HepG2 (cell line): Measurements from ENCODE around the gene AGR2. TPM values are rescaled to one million over a fixed set of nuclear protein-coding genes. Genes with fewer than 3 reads are reported as not detected.

Experiments
- ATAC-seq: fragments of 200-7000 bp; cut with Tn5 transposase; 3 replicates; pipeline ENCODE4 v1.9.1; 2020; ENCODE audit warnings: mild to moderate bottlenecking, moderate library complexity
- BruUV-seq: library from RNA; stranded (reverse); fragments of 400-500 nt; replicated peaks from 2 replicates; lab custom pipeline; 2021; lab: Mats Ljungman, UMichigan
- CTCF ChIA-PET: fragments of 300-600 bp; formaldehyde crosslinking; extraction: SDS; loops from one replicate; lab custom pipeline; 2021; ENCODE audit warnings: low total read pairs, inconsistent platforms, low intra/inter-chr PET ratio; lab: Yijun Ruan, JAX
- POLR2A ChIA-PET: fragments of 350-600 bp; sonication (Branson Sonifier 250); formaldehyde crosslinking; loops from one replicate; lab custom pipeline; 2020; ENCODE audit warnings: antibody characterized with exemption, inconsistent platforms; lab: Yijun Ruan, JAX
- DNase-seq: peaks from one replicate; pipeline ENCODE4 v3.0.0-alpha.2; 2015; ENCODE audit warnings: low spot score
- FAIRE-seq: peaks from 3 replicates; lab custom pipeline; 2011; peaks lifted over from hg19 to GRCh38; lab: Jason Lieb, UNC
- H2AFZ ChIP-seq: one replicate; pipeline ENCODE4 v1.6.1; 2011; ENCODE audit warnings: low read length, inconsistent platforms
- H3K27ac ChIP-seq: fragments of 300-600 bp; 3 replicates; pipeline ENCODE4 v1.8.0; 2011; ENCODE audit warnings: mixed run types, mild to moderate bottlenecking, mixed read lengths, low read length, inconsistent platforms; ENCODE audit not compliant: insufficient read depth; ENCODE audit errors: extremely low read length
- H3K27me3 ChIP-seq, 2 experiments: fragments of 200-600 bp in 1 of 2; 2 replicates in 1 of 2; 3 replicates in 1 of 2; pipeline versions ENCODE4 v1.6.0 to v1.8.0; 2011; ENCODE audit warnings: low read length in 2 of 2, mild to moderate bottlenecking in 2 of 2, moderate library complexity in 2 of 2, inconsistent platforms in 1 of 2; ENCODE audit not compliant: insufficient read depth in 2 of 2, control insufficient read depth in 1 of 2
- H3K36me3 ChIP-seq, 2 experiments: fragments of 200-600 bp in 1 of 2; replicated peaks in 1 of 2; 2 replicates in 1 of 2; 3 replicates in 1 of 2; pipeline versions ENCODE4 v1.5.1 to v1.8.0; 2011; ENCODE audit warnings: low read length in 2 of 2, inconsistent platforms in 1 of 2; ENCODE audit not compliant: insufficient read depth in 2 of 2, control insufficient read depth in 1 of 2
- H3K4me1 ChIP-seq: 2 replicates; pipeline ENCODE4 v1.5.1; 2012; ENCODE audit warnings: low read length, inconsistent platforms; ENCODE audit not compliant: insufficient read depth
- H3K4me2 ChIP-seq: 2 replicates; pipeline ENCODE4 v1.6.0; 2011; ENCODE audit warnings: low read depth, low read length, inconsistent platforms
- H3K4me3 ChIP-seq, 3 experiments: fragments of 200-600 bp in 1 of 3; sonication (generic), shearing (Covaris generic) in 1 of 3; replicated peaks in 1 of 3; 2 replicates each; pipeline ENCODE4 v1.5.1; 2011 to 2016; ENCODE audit warnings: low read length in 3 of 3, inconsistent platforms in 2 of 3, low read depth in 2 of 3, mild to moderate bottlenecking in 2 of 3, control low read depth in 1 of 3, mixed read lengths in 1 of 3; ENCODE audit not compliant: insufficient read depth in 1 of 3
- H3K79me2 ChIP-seq: one replicate; pipeline ENCODE4 v1.6.1; 2011; ENCODE audit warnings: low read length, inconsistent platforms; ENCODE audit not compliant: insufficient read depth
- H3K9ac ChIP-seq: 2 replicates; pipeline ENCODE4 v1.6.0; 2011; ENCODE audit warnings: mild to moderate bottlenecking, low read depth, low read length, inconsistent platforms; ENCODE audit not compliant: insufficient read depth
- H3K9me3 ChIP-seq: 2 replicates; pipeline ENCODE4 v1.5.1; 2012; ENCODE audit warnings: mild to moderate bottlenecking, low read length
- H4K20me1 ChIP-seq: 2 replicates; pipeline ENCODE4 v1.6.0; 2011; ENCODE audit warnings: inconsistent platforms, mild to moderate bottlenecking, low read length, moderate library complexity; ENCODE audit not compliant: insufficient read depth
- ARID5B ChIP-seq: IDR thresholded peaks from 2 replicates; pipeline ENCODE4 v1.4.0; 2020; ENCODE audit warnings: mild to moderate bottlenecking, missing genetic modification reagents
- DBP ChIP-seq: sonication (generic); formaldehyde crosslinking; IDR thresholded peaks from 2 replicates; pipeline ENCODE4 v1.4.0; 2020; ENCODE audit warnings: missing genetic modification reagents; ENCODE audit errors: not compliant biosample characterization
- HOXD1 ChIP-seq: sonication (generic); formaldehyde crosslinking; IDR thresholded peaks from 2 replicates; pipeline ENCODE4 v1.5.0; 2020; ENCODE audit warnings: missing genetic modification reagents
- REPIN1 ChIP-seq: sonication (generic); formaldehyde crosslinking; IDR thresholded peaks from 2 replicates; pipeline ENCODE4 v1.8.0; 2022; ENCODE audit warnings: missing genetic modification reagents, low read depth, mild to moderate bottlenecking, borderline replicate concordance
- SP1 ChIP-seq, 2 experiments: fragments of 450-650 bp in 1 of 2; sonication (generic) in 1 of 2; formaldehyde crosslinking in 1 of 2; IDR thresholded peaks; 2 replicates each; pipeline versions ENCODE4 v1.4.0 to v1.6.1; 2016 to 2020; ENCODE audit warnings: missing genetic modification reagents in 1 of 2
- TEAD2 ChIP-seq: sonication (generic); formaldehyde crosslinking; IDR thresholded peaks from 2 replicates; pipeline ENCODE4 v1.9.0; 2021; ENCODE audit warnings: missing genetic modification reagents
- ZFYVE20 ChIP-seq: sonication (generic); formaldehyde crosslinking; IDR thresholded peaks from 2 replicates; pipeline ENCODE4 v1.8.0; 2023; ENCODE audit warnings: low read depth, mild to moderate bottlenecking, moderate library complexity, missing genetic modification reagents, borderline replicate concordance
- ZKSCAN8 ChIP-seq: IDR thresholded peaks from 2 replicates; pipeline ENCODE4 v1.6.1; 2016; ENCODE audit warnings: borderline replicate concordance, missing genetic modification reagents, missing compliant biosample characterization
- ZNF225 ChIP-seq: sonication (generic); formaldehyde crosslinking; IDR thresholded peaks from 2 replicates; pipeline ENCODE4 v1.4.0; 2020; ENCODE audit warnings: mild to moderate bottlenecking, missing genetic modification reagents
- ZXDC ChIP-seq: sonication (generic); formaldehyde crosslinking; IDR thresholded peaks from 2 replicates; pipeline ENCODE4 v1.5.0; 2020; ENCODE audit warnings: mild to moderate bottlenecking, missing genetic modification reagents
- WGBS: methylation state at CpG from one replicate; pipeline ENCODE4 v1.1.6; 2017; ENCODE audit warnings: low lambda C conversion rate; 5-methylcytosine and 5-hydroxymethylcytosine counted together
- in situ Hi-C: cut with HindIII; loops from 2 replicates; pipeline ENCODE4 v1.10.0; 2017; ENCODE audit warnings: low pct_unique_long_range_greater_than_20kb; ENCODE audit not compliant: extremely low pct_ligation_motif_present
- intact Hi-C: fragments of 100-400 bp; cut with micrococcal nuclease; formaldehyde crosslinking; loops from one replicate; pipeline ENCODE4 v1.10.0; 2022; ENCODE audit not compliant: unreplicated experiment
- polyA plus RNA-seq, 8 experiments: library from polyadenylated mRNA; depleted of rRNA in 3 of 8; stranded (reverse) in 7 of 8; unstranded in 1 of 8; fragments of >200 nt; fragmentation: Illumina TruSeq in 4 of 8; extraction: Trizol in 4 of 8; gene quantifications; 2 replicates each; pipeline versions ENCODE4 v1.2.1 to v1.2.3, GENCODE V29; 2011 to 2016; ENCODE audit warnings: low read depth in 4 of 8, missing spikeins in 1 of 8, mixed read lengths in 1 of 8; ENCODE audit not compliant: insufficient read depth in 1 of 8
- total RNA-seq, 5 experiments: library from RNA; depleted of rRNA; stranded (reverse); fragments of >200 nt; fragmentation: Illumina TruSeq; extraction: Trizol; gene quantifications; 2 replicates each; pipeline ENCODE4 v1.2.3, GENCODE V29; 2016; ENCODE audit warnings: low read depth in 1 of 5

AGR2 gene
- total and polyA plus RNA-seq, 2 of the 13 experiments (the other 11 are each of a cell fraction or from before 2014, with no cell fraction given), result 1.7 to 2.9 TPM

- Histone ChIP-seq H3K4me3 (no peak overlapping the region), H3K27ac (no peak overlapping the region)
- in situ Hi-C loops, result no loop called here
- ATAC-seq, result no peak
- CTCF ChIA-PET, result no interaction called here
- TF ChIP-seq HOXD1 (CRISPR knock-in tag) (no peak), ZFYVE20 (CRISPR knock-in tag) (no peak), REPIN1 (CRISPR knock-in tag) (no peak), ZXDC (no peak), TEAD2 (no peak), ARID5B (CRISPR knock-in tag) (no peak), ZKSCAN8 (CRISPR knock-in tag) (no peak), DBP (CRISPR knock-in tag) (no peak), ZNF225 (CRISPR knock-in tag) (no peak), SP1 (IDR thresholded peaks at IDR 0.05) (no peak), SP1 (CRISPR knock-in tag; IDR thresholded peaks at IDR 0.05) (no peak)
- TF ChIP-seq, all 625 proteins: peak for 0
- Histone ChIP-seq H3K79me2 (no peaks in the 10 kb centered on the region), H3K4me1 (no peaks in the 10 kb centered on the region), H2AFZ (no peak overlapping the region), H3K36me3 (no peaks in the 10 kb centered on the region), H4K20me1 (no peaks in the 10 kb centered on the region), H3K9ac (no peak overlapping the region), H3K4me2 (no peak overlapping the region), H3K27me3 (no peaks in the 10 kb centered on the region), H3K9me3 (no peaks in the 10 kb centered on the region)
- POLR2A ChIA-PET, result no interaction called here
- FAIRE-seq (no peak), DNase-seq (no peak)
- no TSS peak for BruUV-seq
- WGBS, result 74% methylated on average over 2 of the region's 2 CpGs
- intact Hi-C loops, result no loop called here
Observed at GRCh38 chr7:16773884-16774283, 30.9 kb downstream of the AGR2 start.
